IMR-90 (cell line): Measurements from ENCODE around the gene CYRIA. TPM values are rescaled to one million over a fixed set of nuclear protein-coding genes. Genes with fewer than 3 reads are reported as not detected.

Experiments
- ATAC-seq: fragments of 200-7000 bp; cut with Tn5 transposase; 2 replicates; pipeline ENCODE4 v1.9.1; 2020; ENCODE audit warnings: low read depth, mild to moderate bottlenecking, moderate library complexity
- BruUV-seq: library from RNA; stranded (reverse); fragments of 400-500 nt; replicated peaks from 2 replicates; lab custom pipeline; 2021; lab: Mats Ljungman, UMichigan
- CTCF ChIA-PET: fragments of 300-600 bp; formaldehyde crosslinking; extraction: SDS; loops from one replicate; lab custom pipeline; 2021; ENCODE audit warnings: antibody characterized with exemption; lab: Yijun Ruan, JAX
- POLR2A ChIA-PET: fragments of 300-600 bp; sonication (Branson Sonifier 250); formaldehyde crosslinking; loops from one replicate; lab custom pipeline; 2022; ENCODE audit warnings: antibody characterized with exemption; ENCODE audit not compliant: unreplicated experiment; lab: Charles Lee
- DNase-seq: peaks from one replicate; pipeline ENCODE4 v3.0.0; 2013
- H2AFZ ChIP-seq: replicated peaks from 2 replicates; pipeline ENCODE3; 2013; ENCODE audit warnings: low read length, mild to moderate bottlenecking; ENCODE audit not compliant: poor library complexity
- H2AK5ac ChIP-seq: 2 replicates; pipeline ENCODE4 v1.6.1; 2013; ENCODE audit warnings: low read depth, low read length, inconsistent platforms
- H2AK9ac ChIP-seq: replicated peaks from 2 replicates; pipeline ENCODE3; 2013; ENCODE audit warnings: mild to moderate bottlenecking, low read depth, low read length, moderate library complexity; ENCODE audit not compliant: poor library complexity
- H2BK120ac ChIP-seq: 2 replicates; pipeline ENCODE4 v1.6.1; 2013; ENCODE audit warnings: low read depth, low read length, inconsistent platforms
- H2BK15ac ChIP-seq: 3 replicates; pipeline ENCODE4 v1.6.1; 2013; ENCODE audit warnings: low read depth, low read length, inconsistent platforms
- H2BK20ac ChIP-seq: 2 replicates; pipeline ENCODE4 v1.6.1; 2013; ENCODE audit warnings: low read depth, mild to moderate bottlenecking, inconsistent platforms, low read length, moderate library complexity
- H2BK5ac ChIP-seq: 2 replicates; pipeline ENCODE4 v1.6.1; 2013; ENCODE audit warnings: mild to moderate bottlenecking, low read depth, low read length, inconsistent platforms; ENCODE audit not compliant: poor library complexity, severe bottlenecking
- H3K14ac ChIP-seq: replicated peaks from 2 replicates; pipeline ENCODE4 v1.6.1; 2013; ENCODE audit warnings: low read depth, low read length, inconsistent platforms
- H3K18ac ChIP-seq: 2 replicates; pipeline ENCODE4 v1.6.1; 2013; ENCODE audit warnings: low read depth, low read length, control low read depth
- H3K23ac ChIP-seq: 2 replicates; pipeline ENCODE4 v1.6.1; 2013; ENCODE audit warnings: low read depth, low read length, inconsistent platforms
- H3K27ac ChIP-seq: 2 replicates; pipeline ENCODE4 v1.5.1; 2013; ENCODE audit warnings: mild to moderate bottlenecking, control low read depth, low read length; ENCODE audit not compliant: insufficient read depth
- H3K27me3 ChIP-seq: 2 replicates; pipeline ENCODE4 v1.6.1; 2013; ENCODE audit warnings: low read length; ENCODE audit not compliant: control insufficient read depth, insufficient read depth
- H3K36me3 ChIP-seq: 2 replicates; pipeline ENCODE4 v1.6.1; 2013; ENCODE audit warnings: low read length, mixed read lengths; ENCODE audit not compliant: control insufficient read depth, insufficient read depth
- H3K4ac ChIP-seq: 2 replicates; pipeline ENCODE4 v1.6.1; 2013; ENCODE audit warnings: low read depth, low read length, inconsistent platforms
- H3K4me1 ChIP-seq: 2 replicates; pipeline ENCODE4 v1.6.1; 2013; ENCODE audit warnings: low read length, mixed read lengths; ENCODE audit not compliant: control insufficient read depth, insufficient read depth
- H3K4me2 ChIP-seq: 2 replicates; pipeline ENCODE4 v1.6.1; 2013; ENCODE audit warnings: low read depth, mild to moderate bottlenecking, control low read depth, low read length, moderate library complexity
- H3K4me3 ChIP-seq: 2 replicates; pipeline ENCODE4 v1.5.1; 2013; ENCODE audit warnings: low read depth, mild to moderate bottlenecking, control low read depth, low read length, moderate library complexity; ENCODE audit not compliant: insufficient read depth
- H3K56ac ChIP-seq: 2 replicates; pipeline ENCODE4 v1.6.1; 2013; ENCODE audit warnings: low read length, inconsistent platforms; ENCODE audit not compliant: insufficient read depth; ENCODE audit errors: extremely low read depth
- H3K79me1 ChIP-seq, 2 experiments: 2 replicates each; pipeline ENCODE4 v1.6.1; 2013; ENCODE audit warnings: low read length in 2 of 2, inconsistent platforms in 1 of 2, low read depth in 1 of 2
- H3K9ac ChIP-seq: 2 replicates; pipeline ENCODE4 v1.6.1; 2013; ENCODE audit warnings: low read depth, low read length, control low read depth
- H3K9me1 ChIP-seq: 2 replicates; pipeline ENCODE4 v1.6.1; 2013; ENCODE audit warnings: low read length, inconsistent platforms; ENCODE audit not compliant: insufficient read depth
- H3K9me3 ChIP-seq: 2 replicates; pipeline ENCODE4 v1.6.1; 2013; ENCODE audit warnings: low read length; ENCODE audit not compliant: control insufficient read depth, insufficient read depth
- H4K20me1 ChIP-seq: 2 replicates; pipeline ENCODE4 v1.6.1; 2013; ENCODE audit warnings: low read length, inconsistent platforms; ENCODE audit not compliant: insufficient read depth
- H4K5ac ChIP-seq: 2 replicates; pipeline ENCODE4 v1.6.1; 2013; ENCODE audit warnings: mild to moderate bottlenecking, low read depth, low read length, control low read depth
- H4K8ac ChIP-seq, 2 experiments: 2 replicates each; pipeline ENCODE4 v1.6.1; 2013; ENCODE audit warnings: low read depth in 2 of 2, low read length in 2 of 2, control low read depth in 1 of 2, inconsistent platforms in 1 of 2
- H4K91ac ChIP-seq: 2 replicates; pipeline ENCODE4 v1.6.1; 2013; ENCODE audit warnings: low read depth, low read length, inconsistent platforms; ENCODE audit not compliant: insufficient read depth
- CEBPB ChIP-seq: IDR thresholded peaks from 2 replicates; pipeline ENCODE4 v1.6.1; 2012; ENCODE audit warnings: low read depth, low read length, improper control_type of control experiment
- CHD1 ChIP-seq: IDR thresholded peaks from 2 replicates; pipeline ENCODE4 v1.6.1; 2012; ENCODE audit warnings: low read depth, low read length, improper control_type of control experiment
- FOS ChIP-seq: fragments of 150-350 bp; IDR thresholded peaks from 2 replicates; pipeline ENCODE4 v1.6.1; 2016; ENCODE audit warnings: low read depth, low read length
- MAFK ChIP-seq: IDR thresholded peaks from 2 replicates; pipeline ENCODE4 v1.6.1; 2012; ENCODE audit warnings: low read depth, low read length, improper control_type of control experiment
- MXI1 ChIP-seq: IDR thresholded peaks from 2 replicates; pipeline ENCODE4 v1.6.1; 2012; ENCODE audit warnings: low read depth, mild to moderate bottlenecking, low read length, moderate library complexity, borderline replicate concordance
- NFE2L2 ChIP-seq: fragments of 150-350 bp; IDR thresholded peaks from 2 replicates; pipeline ENCODE4 v1.6.1; 2016; ENCODE audit warnings: low read depth, mild to moderate bottlenecking, low read length
- POLR2A ChIP-seq: IDR thresholded peaks from 2 replicates; pipeline ENCODE4 v1.6.1; 2012; ENCODE audit warnings: mild to moderate bottlenecking, low read depth, low read length
- RAD21 ChIP-seq: IDR thresholded peaks from 2 replicates; pipeline ENCODE4 v1.6.1; 2012; ENCODE audit warnings: low read length, improper control_type of control experiment
- RCOR1 ChIP-seq: IDR thresholded peaks from 2 replicates; pipeline ENCODE4 v1.6.1; 2012; ENCODE audit warnings: mild to moderate bottlenecking, low read length, improper control_type of control experiment; ENCODE audit not compliant: insufficient replicate concordance
- SMC3 ChIP-seq: fragments of 150-350 bp; IDR thresholded peaks from 2 replicates; pipeline ENCODE4 v1.6.1; 2016; ENCODE audit warnings: low read depth, mild to moderate bottlenecking, antibody characterized with exemption, low read length, moderate library complexity
- WGBS, 2 experiments: methylation state at CpG; one replicate each; pipeline versions ENCODE4 v1.1.5 to v1.1.7; 2013; ENCODE audit warnings: missing lambda C conversion rate in 2 of 2; ENCODE audit not compliant: insufficient read length in 1 of 2; ENCODE audit errors: extremely low coverage in 2 of 2; 5-methylcytosine and 5-hydroxymethylcytosine counted together
- dilution Hi-C: fragments of 300-500 bp; cut with HindIII; formaldehyde crosslinking; loops from one replicate; pipeline ENCODE4 v1.14.3; 2018; ENCODE audit warnings: low sequenced_read_pairs; ENCODE audit not compliant: unreplicated experiment
- in situ Hi-C: fragments of 300-500 bp; cut with MboI; formaldehyde crosslinking; loops from 3 replicates; pipeline ENCODE4 v1.14.3; 2019; ENCODE audit warnings: low sequenced_read_pairs, inconsistent platforms, mixed read lengths
- intact Hi-C: fragments of 100-400 bp; cut with micrococcal nuclease; formaldehyde crosslinking; loops from 2 replicates; pipeline ENCODE4 v1.10.0; 2022
- polyA plus RNA-seq, 3 experiments: library from polyadenylated mRNA; depleted of rRNA; stranded (reverse); fragments of >200 nt; gene quantifications; 2 replicates each; pipeline ENCODE4 v1.2.3, GENCODE V29; 2012; ENCODE audit warnings: low replicate concordance in 1 of 3
- total RNA-seq: library from RNA; depleted of rRNA; stranded (reverse); fragments of >200 nt; gene quantifications from 2 replicates; pipeline ENCODE4 v1.2.3, GENCODE V29; 2012
- TF ChIP-seq, protein P1 (sequence below): conservative IDR thresholded peaks from 2 replicates; pipeline ENCODE4 v1.5.1; 2012; ENCODE audit warnings: mild to moderate bottlenecking, low read depth, low read length, improper control_type of control experiment
- TF ChIP-seq, protein P2 (sequence below): fragments of 150-350 bp; IDR thresholded peaks from 2 replicates; pipeline ENCODE4 v1.6.1; 2017; ENCODE audit warnings: mild to moderate bottlenecking, antibody characterized with exemption, low read length, low read depth

Gene CYRIA
- total and polyA plus RNA-seq, 2 of the 4 experiments (the other 2 are of a cell fraction), result 1.7 to 3.8 TPM

DNA sequence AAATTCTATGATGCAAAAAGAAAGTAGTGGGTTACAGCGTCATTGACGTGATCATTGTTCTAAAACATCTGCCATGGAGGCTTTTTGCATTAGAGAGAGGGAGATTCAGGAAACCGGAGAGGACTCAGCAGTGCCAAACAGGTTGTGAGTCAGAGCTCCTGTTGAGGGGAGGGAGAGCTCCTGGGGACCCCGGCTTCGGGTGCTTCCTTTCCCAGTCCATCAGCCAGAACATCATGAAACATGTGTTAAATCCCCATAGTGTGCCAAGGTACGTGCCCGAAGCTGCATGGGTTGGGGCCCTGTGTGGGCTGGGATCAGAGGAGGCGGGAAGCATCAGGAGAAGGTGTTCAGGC is 791 bp upstream of the CYRIA start:
- H3K4ac ChIP-seq, result no peak overlapping the region
- H3K27me3 ChIP-seq, result peaks cover 19% of the 10 kb centered on the region; the same call in 1 of the 2 replicates
- no peak overlapping the region for H3K18ac ChIP-seq
- ATAC-seq (no peak), DNase-seq (peak; percentile 79)
- WGBS, 2 experiments, result 35% methylated on average over 4 of the region's 8 CpGs; no CpG with 5 or more reads in 1 of the 2 experiments
- no peak overlapping the region for H3K23ac ChIP-seq
- CTCF ChIA-PET, result no interaction called here
- H4K5ac ChIP-seq, result no peak overlapping the region
- no peak overlapping the region for H2BK20ac ChIP-seq
- H3K4me2 ChIP-seq, result peak overlapping the region; percentile 87
- dilution Hi-C loops (no loop called here), in situ Hi-C loops (no loop called here), intact Hi-C loops (loop anchor here (5.0 kb wide), 3 partner anchors 46 to 91 kb away; no protein-coding TSS in a partner anchor)
- no peaks in the 10 kb centered on the region for H4K20me1 ChIP-seq
- H3K9me1 ChIP-seq, result no peaks in the 10 kb centered on the region; the same call in 1 of the 2 replicates
- H2BK5ac ChIP-seq, result no peak overlapping the region
- TF ChIP-seq MXI1 (no peak), POLR2A (no peak), CEBPB (no peak), RCOR1 (no peak), SMC3 (no peak), FOS (no peak), RAD21 (no peak), NFE2L2 (no peak), CHD1 (no peak), MAFK (no peak)
- TF ChIP-seq, protein P1, sequence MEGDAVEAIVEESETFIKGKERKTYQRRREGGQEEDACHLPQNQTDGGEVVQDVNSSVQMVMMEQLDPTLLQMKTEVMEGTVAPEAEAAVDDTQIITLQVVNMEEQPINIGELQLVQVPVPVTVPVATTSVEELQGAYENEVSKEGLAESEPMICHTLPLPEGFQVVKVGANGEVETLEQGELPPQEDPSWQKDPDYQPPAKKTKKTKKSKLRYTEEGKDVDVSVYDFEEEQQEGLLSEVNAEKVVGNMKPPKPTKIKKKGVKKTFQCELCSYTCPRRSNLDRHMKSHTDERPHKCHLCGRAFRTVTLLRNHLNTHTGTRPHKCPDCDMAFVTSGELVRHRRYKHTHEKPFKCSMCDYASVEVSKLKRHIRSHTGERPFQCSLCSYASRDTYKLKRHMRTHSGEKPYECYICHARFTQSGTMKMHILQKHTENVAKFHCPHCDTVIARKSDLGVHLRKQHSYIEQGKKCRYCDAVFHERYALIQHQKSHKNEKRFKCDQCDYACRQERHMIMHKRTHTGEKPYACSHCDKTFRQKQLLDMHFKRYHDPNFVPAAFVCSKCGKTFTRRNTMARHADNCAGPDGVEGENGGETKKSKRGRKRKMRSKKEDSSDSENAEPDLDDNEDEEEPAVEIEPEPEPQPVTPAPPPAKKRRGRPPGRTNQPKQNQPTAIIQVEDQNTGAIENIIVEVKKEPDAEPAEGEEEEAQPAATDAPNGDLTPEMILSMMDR, result no peak
- TF ChIP-seq, protein P2, sequence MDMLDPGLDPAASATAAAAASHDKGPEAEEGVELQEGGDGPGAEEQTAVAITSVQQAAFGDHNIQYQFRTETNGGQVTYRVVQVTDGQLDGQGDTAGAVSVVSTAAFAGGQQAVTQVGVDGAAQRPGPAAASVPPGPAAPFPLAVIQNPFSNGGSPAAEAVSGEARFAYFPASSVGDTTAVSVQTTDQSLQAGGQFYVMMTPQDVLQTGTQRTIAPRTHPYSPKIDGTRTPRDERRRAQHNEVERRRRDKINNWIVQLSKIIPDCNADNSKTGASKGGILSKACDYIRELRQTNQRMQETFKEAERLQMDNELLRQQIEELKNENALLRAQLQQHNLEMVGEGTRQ, result no peak
- peak overlapping the region; percentile 66 for H2AFZ ChIP-seq
- H3K4me1 ChIP-seq, result peaks cover 20% of the 10 kb centered on the region; the same call in 1 of the 2 replicates
- no peak overlapping the region for H3K9ac ChIP-seq
- no peak overlapping the region for H3K27ac ChIP-seq
- H2BK15ac ChIP-seq, result no peak overlapping the region
- no peak overlapping the region for H4K8ac ChIP-seq
- POLR2A ChIA-PET, result no interaction called here
- H4K91ac ChIP-seq, result no peak overlapping the region
- no peak overlapping the region for H3K14ac ChIP-seq
- H2AK9ac ChIP-seq, result no peak overlapping the region
- no peak overlapping the region for H3K56ac ChIP-seq
- H2AK5ac ChIP-seq, result no peak overlapping the region
- H3K79me1 ChIP-seq, result 0 out of 4 replicates have a peak, but pooled peaks cover 0 to 4% of the 10 kb centered on the region in 2 experiments
- no TSS peak for BruUV-seq
- H3K36me3 ChIP-seq, result no peaks in the 10 kb centered on the region
- no peak overlapping the region; the same call in 1 of the 2 replicates for H3K4me3 ChIP-seq
- H3K9me3 ChIP-seq, result no peaks in the 10 kb centered on the region
- H2BK120ac ChIP-seq, result no peak overlapping the region
